Breast epithelium (tissue), 4 donors: Measurements from ENCODE around the gene FARP1. TPM values are rescaled to one million over a fixed set of nuclear protein-coding genes. Genes with fewer than 3 reads are reported as not detected.
"Not testable (repeated sequence)": the region's sequence is repeated elsewhere in the genome, so short reads cannot be mapped to it uniquely, and the experiment has no call there.

Experiments
- DNase-seq, 2 donors: peaks; one replicate each; pipeline ENCODE4 v3.0.0-alpha.2; 2019; ENCODE audit warnings: low spot score in 2 of 2
- H3K27ac ChIP-seq, 2 donors: fragments of 200-600 bp; sonication (generic) in 1 of 2; one replicate each; pipeline ENCODE4 v1.5.1; 2016 to 2019; ENCODE audit warnings: mild to moderate bottlenecking in 1 of 2
- H3K27me3 ChIP-seq, 2 donors: fragments of 200-600 bp; sonication (generic) in 1 of 2; one replicate each; pipeline versions ENCODE4 v1.5.1 to v1.6.0; 2017 to 2019; ENCODE audit warnings: control low read depth in 1 of 2, mild to moderate bottlenecking in 1 of 2
- H3K36me3 ChIP-seq: fragments of 200-600 bp; one replicate; pipeline ENCODE4 v1.5.1; 2019
- H3K4me1 ChIP-seq, 2 donors: fragments of 200-600 bp; sonication (generic); one replicate each; pipeline ENCODE4 v1.5.1; 2016 to 2019; ENCODE audit warnings: control low read depth in 1 of 2
- H3K4me3 ChIP-seq, 3 donors: fragments of 200-600 bp; sonication (generic); 1 replicate in 2 of 3; 2 replicates in 1 of 3; pipeline ENCODE4 v1.5.1; 2016 to 2019; ENCODE audit warnings: mild to moderate bottlenecking in 3 of 3, moderate library complexity in 2 of 3
- H3K9me3 ChIP-seq, 2 donors: fragments of 200-600 bp; sonication (generic) in 1 of 2; one replicate each; pipeline ENCODE4 v1.5.1; 2016 to 2019; ENCODE audit warnings: control low read depth in 1 of 2
- CTCF ChIP-seq, 3 donors: fragments of 450-650 bp; IDR thresholded peaks; one replicate each; pipeline ENCODE4 v1.5.1; 2016 to 2017; ENCODE audit warnings: antibody characterized with exemption in 3 of 3, mild to moderate bottlenecking in 3 of 3, moderate library complexity in 3 of 3
- POLR2A ChIP-seq: fragments of 450-650 bp; IDR thresholded peaks from one replicate; pipeline ENCODE4 v1.6.1; 2016; ENCODE audit warnings: antibody characterized with exemption, mild to moderate bottlenecking, moderate library complexity
- POLR2AphosphoS5 ChIP-seq, 3 donors: sonication (generic); formaldehyde crosslinking; IDR thresholded peaks; one replicate each; pipeline ENCODE4 v1.6.1; 2017; ENCODE audit warnings: antibody characterized with exemption in 3 of 3
- intact Hi-C: fragments of 100-400 bp; cut with DNase I; formaldehyde crosslinking; loops from one replicate; pipeline ENCODE4 v1.15.1; 2023; ENCODE audit warnings: low total_unique reads
- total RNA-seq, 3 donors: library from RNA; depleted of rRNA; stranded (reverse); fragments of >200 nt; gene quantifications; one replicate each; pipeline ENCODE4 v1.1.0, GENCODE V29; 2016

FARP1 gene
- total RNA-seq, 3 donors from 2014 or later = 29.8 to 97.3 (median 80.1) TPM

- TF ChIP-seq POLR2A = no peak
- no peak for TF ChIP-seq CTCF (IDR thresholded peaks at IDR 0.05)
- no peak for TF ChIP-seq POLR2AphosphoS5 (IDR thresholded peaks at IDR 0.05)
- no peak overlapping the region for H3K27ac ChIP-seq
- peak overlapping the region in 1 of 3 donors; percentile 16 for H3K4me3 ChIP-seq
- intact Hi-C loops = no loop called here
- no peaks in the 10 kb centered on the region for H3K36me3 ChIP-seq
- no peak for DNase-seq
- H3K4me1 ChIP-seq = peaks cover 0 to 7% of the 10 kb centered on the region in 2 donors
- H3K9me3 ChIP-seq = no peaks in the 10 kb centered on the region
- H3K27me3 ChIP-seq = no peaks in the 10 kb centered on the region
Observed at GRCh38 chr13:98411617-98412265, 268.8 kb downstream of the FARP1 start.

GRCh38 chr13:98413278-98413677, 270.4 kb downstream of the FARP1 start:
- H3K27ac ChIP-seq, H3K4me3 ChIP-seq, H3K27me3 ChIP-seq, intact Hi-C loops, H3K4me1 ChIP-seq, H3K36me3 ChIP-seq, H3K9me3 ChIP-seq, DNase-seq: not testable (repeated sequence)

GRCh38 chr13:98413796-98414195, 270.9 kb downstream of the FARP1 start:
- Histone ChIP-seq H3K36me3 (no peaks in the 10 kb centered on the region), H3K9me3 (no peaks in the 10 kb centered on the region), H3K27ac (no peak overlapping the region), H3K4me3 (no peak overlapping the region), H3K27me3 (no peaks in the 10 kb centered on the region), H3K4me1 (peaks cover 0 to 7% of the 10 kb centered on the region in 2 donors)
- intact Hi-C loops = no loop called here
- no peak for DNase-seq
- TF ChIP-seq POLR2A (no peak), POLR2AphosphoS5 (IDR thresholded peaks at IDR 0.05) (no peak), CTCF (IDR thresholded peaks at IDR 0.05) (no peak)

GRCh38 chr13:98415326-98416070, 272.6 kb downstream of the FARP1 start:
- Histone ChIP-seq H3K4me1 (peaks cover 0 to 7% of the 10 kb centered on the region in 2 donors), H3K36me3 (no peaks in the 10 kb centered on the region), H3K9me3 (no peaks in the 10 kb centered on the region), H3K27ac (peak overlapping the region; percentile 54 to 74), H3K4me3 (no peak overlapping the region), H3K27me3 (no peaks in the 10 kb centered on the region)
- DNase-seq = no peak
- TF ChIP-seq CTCF (IDR thresholded peaks at IDR 0.05) (no peak), POLR2A (no peak), POLR2AphosphoS5 (IDR thresholded peaks at IDR 0.05) (no peak)
- intact Hi-C loops = no loop called here

- Histone ChIP-seq H3K4me1 (peaks cover 0 to 7% of the 10 kb centered on the region in 2 donors), H3K27me3 (no peaks in the 10 kb centered on the region), H3K36me3 (no peaks in the 10 kb centered on the region), H3K27ac (peak overlapping the region; percentile 54 to 74), H3K4me3 (no peak overlapping the region), H3K9me3 (no peaks in the 10 kb centered on the region)
- TF ChIP-seq POLR2A = no peak
- TF ChIP-seq POLR2AphosphoS5 (IDR thresholded peaks at IDR 0.05) = peak in 2 of 3 donors; percentile 81 to 86
- peak; percentile 90 for DNase-seq
- intact Hi-C loops = no loop called here
Observed at GRCh38 chr13:98416408-98416807, 273.5 kb downstream of the FARP1 start.
